Stimulated activated naive CD4-positive, alpha-beta T cell (primary cell): ENCODE data around the gene XYLT1.

ENCODE experiments used
- DNase-seq, 6 experiments: peaks; one replicate each; lab custom pipeline; 2025; lab: John Stamatoyannopoulos, UW

Gene XYLT1

DNA sequence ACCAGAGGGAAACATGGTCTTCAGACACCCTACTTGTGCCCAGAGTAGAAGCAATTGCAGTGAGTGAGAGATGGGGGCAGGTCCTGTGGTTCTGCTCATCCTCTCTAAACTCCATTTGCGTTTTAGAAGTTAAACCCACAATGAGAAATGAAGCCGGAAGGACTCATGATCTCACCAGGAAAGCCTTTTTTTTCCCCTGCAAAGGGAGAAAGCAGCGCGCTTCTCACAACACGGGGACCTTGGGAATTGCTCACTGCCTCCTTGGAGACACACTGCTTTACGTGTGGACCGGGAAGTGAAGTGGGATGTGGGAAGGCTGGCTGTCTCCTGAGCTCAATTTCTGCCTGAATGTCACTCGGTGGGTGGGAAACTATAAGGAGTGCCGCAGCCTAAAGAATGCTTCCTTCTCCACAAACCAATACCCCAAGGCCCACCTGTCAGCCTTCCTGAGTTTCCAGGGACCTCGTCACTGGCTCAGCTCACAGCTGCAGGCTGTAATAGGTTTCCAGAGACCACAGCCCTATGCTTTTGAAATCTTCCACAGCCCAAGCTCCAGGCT, 365.4 kb downstream of the XYLT1 start:
- peak in 2 of 6 experiments; percentile 12 to 16 for DNase-seq

DNA sequence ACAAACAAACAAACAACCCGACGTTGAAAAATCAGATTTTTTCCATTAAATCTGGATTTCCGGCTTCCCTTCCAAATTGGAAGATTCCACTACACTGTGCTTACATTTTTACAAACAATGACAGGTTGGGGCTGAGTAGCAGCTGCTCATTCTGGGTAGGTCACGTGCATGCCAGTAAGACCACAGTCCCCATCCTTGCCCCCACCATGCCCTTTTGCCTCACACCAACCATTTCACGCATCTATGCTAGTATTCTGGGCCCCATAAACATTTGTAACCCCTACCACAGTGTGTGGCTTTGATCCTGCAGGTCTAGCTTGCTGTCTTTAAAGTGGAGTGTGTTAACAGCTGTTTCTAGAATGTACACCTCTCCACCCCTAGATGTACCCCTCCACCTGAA, 366.1 kb downstream of the XYLT1 start:
- DNase-seq, result no peak

- DNase-seq, result no peak
These were observed 367.5 kb downstream of the XYLT1 start for GRCh38 chr16:17103216-17103615.

- DNase-seq, result no peak
These were observed 369.1 kb downstream of the XYLT1 start for GRCh38 chr16:17101646-17102045.

GRCh38 chr16:17098685-17099084, 372.1 kb downstream of the XYLT1 start:
- DNase-seq, result no peak

DNA sequence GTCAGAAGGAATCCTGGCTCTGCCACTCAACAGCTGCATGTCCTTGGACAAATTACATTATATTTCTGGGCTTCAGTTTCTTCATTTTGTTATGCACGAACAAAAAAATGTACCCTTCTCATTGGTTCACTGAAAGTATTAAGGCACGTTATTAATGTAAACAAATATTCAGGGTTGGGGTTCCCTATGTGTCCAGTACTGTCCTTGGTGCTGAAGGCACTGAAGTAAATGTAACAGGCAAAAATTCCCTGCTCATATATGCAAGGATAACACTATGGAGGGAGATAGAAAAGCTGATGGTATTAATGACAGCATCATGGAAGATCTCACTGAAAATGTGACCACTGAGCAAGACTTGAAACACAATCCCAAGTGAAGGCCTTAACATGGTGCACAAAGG, 386.6 kb downstream of the XYLT1 start:
- no peak for DNase-seq

DNA sequence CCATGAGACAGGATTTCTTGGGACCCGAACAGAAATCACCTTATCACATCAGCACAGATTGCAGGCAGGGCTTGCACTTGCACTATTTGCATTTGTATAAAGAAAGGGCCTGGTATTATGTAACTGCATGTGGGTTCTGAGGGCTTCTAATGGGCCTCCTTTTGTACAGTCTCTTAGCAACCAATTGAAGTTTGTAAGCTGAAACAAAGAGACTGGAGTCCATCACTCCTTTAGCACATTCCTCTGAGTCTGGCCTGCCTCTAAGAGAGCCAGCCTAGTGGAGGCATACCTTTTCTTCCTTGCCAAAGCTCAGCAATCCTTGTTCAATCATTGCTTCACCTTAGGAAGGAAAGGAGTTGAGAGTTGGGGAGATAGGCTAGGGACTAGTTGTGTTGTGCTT, 387.1 kb downstream of the XYLT1 start:
- DNase-seq, result no peak

DNA sequence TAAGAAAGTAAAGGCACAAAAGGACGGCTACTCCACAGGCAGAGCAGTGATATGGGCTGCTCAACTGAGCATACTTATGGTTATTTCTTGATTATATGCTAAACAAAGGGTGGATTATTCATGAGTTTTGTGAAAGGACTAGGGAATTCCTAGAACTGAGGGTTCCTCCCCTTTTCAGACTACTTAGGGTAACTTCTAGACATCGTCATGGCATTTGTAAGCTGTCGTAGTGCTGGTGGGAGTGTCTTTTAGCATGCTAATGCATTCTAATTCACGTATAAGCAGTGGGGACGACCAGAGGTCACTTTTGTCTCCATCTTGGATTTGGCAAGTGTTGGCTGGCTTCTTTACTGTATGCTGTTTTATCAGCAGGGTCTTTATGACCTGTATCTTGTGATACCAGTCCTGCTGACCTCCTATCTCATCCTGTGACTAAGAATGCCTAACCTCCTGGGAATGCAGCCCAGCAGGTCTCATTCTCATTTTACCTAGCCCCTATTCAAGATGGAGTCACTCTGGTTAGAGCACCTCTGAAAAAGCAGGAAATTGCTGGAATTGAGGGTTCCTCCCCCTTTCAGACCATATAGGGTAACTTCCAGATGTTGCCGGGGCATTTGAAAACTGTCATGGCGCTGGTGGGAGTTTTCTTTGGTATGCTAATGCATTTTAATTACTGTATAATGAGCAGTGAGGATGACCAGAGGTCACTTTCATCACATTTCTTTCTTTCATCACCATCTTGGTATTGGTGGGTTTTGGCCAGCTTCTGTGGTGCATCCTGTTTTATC, 388.5 kb downstream of the XYLT1 start:
- DNase-seq, result no peak

- no peak for DNase-seq
These were observed 390.7 kb downstream of the XYLT1 start for GRCh38 chr16:17080105-17080504.

GRCh38 chr16:17078931-17079631, 391.7 kb downstream of the XYLT1 start:
- DNase-seq, result no peak

GRCh38 chr16:17076818-17077498, 393.8 kb downstream of the XYLT1 start:
- no peak for DNase-seq

DNA sequence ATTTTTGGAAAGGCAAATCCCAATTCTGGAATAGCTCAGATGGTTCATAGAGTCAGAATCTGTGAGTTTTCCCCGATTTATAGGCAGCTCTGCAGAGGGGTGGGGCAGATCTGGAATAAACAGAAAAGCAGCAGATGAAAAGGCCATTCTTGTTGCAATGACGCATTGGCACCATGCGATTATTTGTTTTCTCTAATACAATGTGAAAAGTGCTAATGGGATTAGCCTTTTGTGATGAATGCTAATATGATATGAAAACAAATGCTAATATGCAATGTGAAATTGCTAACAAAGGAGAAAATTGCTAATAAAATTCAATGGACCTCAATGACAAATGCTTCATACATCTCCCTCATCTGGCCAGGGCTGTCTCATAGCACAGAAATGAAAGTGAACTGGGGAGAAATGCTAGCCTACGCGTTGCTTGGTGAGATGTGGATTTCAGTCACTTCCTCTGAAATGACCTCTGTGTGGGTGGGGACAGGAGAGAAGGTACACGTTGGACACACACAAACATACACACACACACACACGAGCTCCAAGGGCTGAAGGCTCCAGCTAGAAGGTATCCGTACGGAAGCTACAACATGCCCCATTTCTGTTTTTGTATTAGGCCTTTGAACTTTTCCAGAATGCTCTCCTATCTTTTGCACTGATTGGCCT, 394.5 kb downstream of the XYLT1 start:
- no peak for DNase-seq

DNA sequence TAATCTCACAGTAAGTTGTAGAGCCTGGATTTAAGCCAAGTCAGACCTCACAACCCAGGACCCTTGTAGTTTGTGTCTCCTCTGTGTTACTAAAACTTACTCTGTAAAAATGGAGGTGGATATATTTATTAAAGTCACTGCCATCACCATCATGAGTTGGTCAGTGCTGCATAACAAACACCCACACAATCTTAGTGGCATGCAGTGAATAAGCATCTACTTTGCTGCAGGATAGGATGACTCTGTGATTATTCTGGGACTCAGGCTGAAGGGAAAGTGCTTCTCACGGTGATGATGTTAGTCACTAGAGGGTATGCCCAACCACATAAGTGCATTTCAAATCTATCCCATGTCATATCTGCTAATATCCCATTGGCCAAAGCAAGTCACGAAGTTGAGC, 398.7 kb downstream of the XYLT1 start:
- DNase-seq, result no peak

- DNase-seq, result peak; percentile 63 to 83 (median 78)
These were observed 399.7 kb downstream of the XYLT1 start for GRCh38 chr16:17070882-17071592.

DNA sequence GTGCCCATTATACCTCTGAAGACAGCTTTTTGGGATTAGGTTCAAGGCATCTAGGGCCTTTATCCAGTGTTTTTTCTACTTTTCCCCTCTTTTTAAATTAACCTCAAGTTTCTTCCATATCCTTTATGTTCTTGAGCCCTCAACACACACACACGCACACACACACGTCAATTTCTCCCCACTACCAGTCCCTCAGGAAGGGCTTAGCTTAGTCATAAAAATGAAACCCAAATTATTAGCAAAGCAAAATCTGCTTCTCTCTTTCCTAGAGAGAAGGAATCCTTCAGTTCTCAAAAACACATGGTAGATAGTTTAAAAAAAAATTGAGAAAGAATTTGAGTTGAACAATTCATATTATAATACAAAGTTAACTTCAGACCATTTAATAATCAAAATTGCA, 401.1 kb downstream of the XYLT1 start:
- no peak for DNase-seq

- no peak for DNase-seq
These were observed 402.2 kb downstream of the XYLT1 start for GRCh38 chr16:17068524-17068923.

- no peak for DNase-seq
These were observed 402.9 kb downstream of the XYLT1 start for GRCh38 chr16:17067882-17068281.

- DNase-seq, result no peak
These were observed 407.3 kb downstream of the XYLT1 start for GRCh38 chr16:17063201-17064139.

DNA sequence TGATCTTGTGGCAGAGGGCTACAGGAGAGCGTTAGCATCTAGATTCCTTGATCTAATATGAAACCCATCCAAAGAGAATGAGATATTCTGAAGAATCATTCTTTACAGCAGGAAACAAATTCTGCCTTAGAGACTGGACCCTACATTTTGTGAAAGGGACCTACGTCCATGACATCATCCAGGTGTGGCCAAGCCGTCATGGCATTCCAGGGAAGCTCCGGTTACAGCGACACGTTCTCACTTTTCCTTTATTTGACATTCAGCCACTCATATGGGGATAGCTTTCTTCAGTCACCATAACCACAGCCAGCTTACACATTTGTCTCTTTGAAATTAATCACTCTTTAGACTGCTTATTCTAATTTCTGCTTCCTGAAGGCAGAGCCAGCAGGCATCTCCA, 408.1 kb downstream of the XYLT1 start:
- no peak for DNase-seq

DNA sequence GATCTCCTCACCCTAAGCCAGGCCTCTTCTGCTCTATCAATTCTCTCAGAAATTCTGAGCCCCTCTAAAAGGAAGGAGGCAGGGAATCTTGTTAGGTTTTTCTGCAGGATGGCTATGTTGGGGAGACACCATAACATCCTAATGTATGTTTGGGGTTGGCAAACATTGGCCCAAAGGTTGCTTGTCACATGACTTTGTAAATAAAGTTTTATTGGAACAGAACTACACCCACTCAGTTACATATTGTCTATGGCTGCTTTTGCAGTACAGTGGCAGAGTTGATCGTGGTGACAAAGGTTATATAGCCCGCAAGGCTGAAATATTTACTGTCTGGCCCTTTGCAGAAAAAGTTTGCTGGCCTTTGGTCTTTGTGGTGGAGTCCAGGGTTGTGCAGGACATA, 409.4 kb downstream of the XYLT1 start:
- DNase-seq, result no peak
